Measurements from ENCODE around the gene TAPBPL.
A peak's percentile ranks its signal among the peaks of the same experiment; 100 is the strongest.
"Not testable (repeated sequence)": the region's sequence is repeated elsewhere in the genome, so short reads cannot be mapped to it uniquely, and the experiment has no call there.

TAPBPL gene, protein sequence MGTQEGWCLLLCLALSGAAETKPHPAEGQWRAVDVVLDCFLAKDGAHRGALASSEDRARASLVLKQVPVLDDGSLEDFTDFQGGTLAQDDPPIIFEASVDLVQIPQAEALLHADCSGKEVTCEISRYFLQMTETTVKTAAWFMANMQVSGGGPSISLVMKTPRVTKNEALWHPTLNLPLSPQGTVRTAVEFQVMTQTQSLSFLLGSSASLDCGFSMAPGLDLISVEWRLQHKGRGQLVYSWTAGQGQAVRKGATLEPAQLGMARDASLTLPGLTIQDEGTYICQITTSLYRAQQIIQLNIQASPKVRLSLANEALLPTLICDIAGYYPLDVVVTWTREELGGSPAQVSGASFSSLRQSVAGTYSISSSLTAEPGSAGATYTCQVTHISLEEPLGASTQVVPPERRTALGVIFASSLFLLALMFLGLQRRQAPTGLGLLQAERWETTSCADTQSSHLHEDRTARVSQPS

DNA sequence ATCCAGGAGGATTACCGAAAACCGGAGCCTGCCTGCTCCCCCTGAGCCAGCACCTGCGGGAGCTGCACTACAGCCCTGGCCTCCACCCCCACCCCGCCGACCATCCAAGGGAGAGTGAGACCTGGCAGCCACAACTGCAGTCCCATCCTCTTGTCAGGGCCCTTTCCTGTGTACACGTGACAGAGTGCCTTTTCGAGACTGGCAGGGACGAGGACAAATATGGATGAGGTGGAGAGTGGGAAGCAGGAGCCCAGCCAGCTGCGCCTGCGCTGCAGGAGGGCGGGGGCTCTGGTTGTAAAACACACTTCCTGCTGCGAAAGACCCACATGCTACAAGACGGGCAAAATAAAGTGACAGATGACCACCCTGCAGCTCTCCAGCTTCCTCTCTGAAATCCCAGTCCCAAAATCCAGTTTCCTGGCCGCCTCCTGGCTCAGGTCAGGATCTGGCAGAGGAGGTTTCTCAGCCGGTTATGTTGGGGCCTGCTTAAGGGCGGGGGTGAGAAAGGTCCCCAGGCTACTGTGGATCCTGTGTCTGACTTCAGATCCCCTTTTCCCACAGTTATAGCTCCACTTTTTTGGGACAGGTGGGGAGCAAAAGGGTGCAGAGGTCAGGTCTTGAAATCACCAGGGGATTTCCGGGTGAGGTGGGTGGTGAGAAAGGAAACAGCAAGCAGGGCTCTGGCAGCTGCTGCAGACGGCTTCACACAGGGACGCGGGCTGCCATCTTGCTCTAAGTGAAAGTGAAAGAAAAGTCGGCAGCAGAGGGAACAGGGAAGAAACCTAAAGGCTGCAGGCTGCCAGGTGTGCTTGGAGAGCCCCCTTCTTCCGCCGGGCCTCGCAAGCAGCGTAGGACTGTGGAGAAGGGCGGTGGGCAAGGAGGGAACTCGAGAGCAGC is at the start of gene TAPBPL:
TSS of gene TAPBPL (plus strand) at position 695 of the 897 bp plus-strand sequence. CDS start 207 bp downstream, outside the sequence.
- peak; percentile 57 to 69 for DNase-seq (ENCODE audit: low read depth in 2 of 2)

DNA sequence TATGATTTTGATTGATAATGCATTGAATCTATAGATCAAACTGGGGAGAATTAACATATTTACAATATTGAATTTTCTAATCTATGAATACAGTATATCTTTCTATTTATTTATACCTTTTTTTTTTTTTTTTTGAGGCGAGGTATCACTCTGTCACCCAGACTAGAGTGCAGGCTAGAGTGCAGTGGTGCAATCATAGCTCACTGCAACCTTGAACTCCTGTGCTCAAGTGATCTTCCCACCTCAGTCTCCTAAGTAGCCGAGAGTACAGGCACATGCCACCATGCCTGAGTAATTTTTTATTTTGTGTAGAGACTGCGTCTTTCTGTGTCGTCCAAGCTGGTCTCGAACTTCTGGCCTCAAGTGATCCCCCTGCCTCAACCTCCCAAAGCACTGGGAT is 47.5 kb upstream of the TAPBPL start:
- DNase-seq (ENCODE audit: low read depth in 2 of 2) = no peak

DNA sequence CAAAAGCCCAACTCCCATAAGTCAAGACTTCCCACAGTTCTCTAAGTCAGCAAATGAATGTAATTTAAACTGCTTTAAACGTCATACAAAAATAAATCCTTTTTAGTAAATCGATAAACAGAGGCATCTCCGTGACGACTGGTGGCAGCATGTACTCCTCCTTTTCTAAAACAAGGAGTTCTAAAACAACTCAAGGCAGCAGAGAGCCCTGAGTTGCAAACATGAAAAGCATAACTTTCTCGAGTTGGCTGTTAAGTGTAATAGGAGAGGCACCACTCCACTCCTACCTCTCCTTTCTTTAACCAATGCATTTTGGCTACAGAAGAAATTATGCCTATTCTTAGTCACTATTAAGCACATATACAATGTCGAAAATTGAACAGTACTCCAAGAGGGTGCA is 45.9 kb upstream of the TAPBPL start:
- DNase-seq (ENCODE audit: low read depth in 2 of 2) = no peak

DNA sequence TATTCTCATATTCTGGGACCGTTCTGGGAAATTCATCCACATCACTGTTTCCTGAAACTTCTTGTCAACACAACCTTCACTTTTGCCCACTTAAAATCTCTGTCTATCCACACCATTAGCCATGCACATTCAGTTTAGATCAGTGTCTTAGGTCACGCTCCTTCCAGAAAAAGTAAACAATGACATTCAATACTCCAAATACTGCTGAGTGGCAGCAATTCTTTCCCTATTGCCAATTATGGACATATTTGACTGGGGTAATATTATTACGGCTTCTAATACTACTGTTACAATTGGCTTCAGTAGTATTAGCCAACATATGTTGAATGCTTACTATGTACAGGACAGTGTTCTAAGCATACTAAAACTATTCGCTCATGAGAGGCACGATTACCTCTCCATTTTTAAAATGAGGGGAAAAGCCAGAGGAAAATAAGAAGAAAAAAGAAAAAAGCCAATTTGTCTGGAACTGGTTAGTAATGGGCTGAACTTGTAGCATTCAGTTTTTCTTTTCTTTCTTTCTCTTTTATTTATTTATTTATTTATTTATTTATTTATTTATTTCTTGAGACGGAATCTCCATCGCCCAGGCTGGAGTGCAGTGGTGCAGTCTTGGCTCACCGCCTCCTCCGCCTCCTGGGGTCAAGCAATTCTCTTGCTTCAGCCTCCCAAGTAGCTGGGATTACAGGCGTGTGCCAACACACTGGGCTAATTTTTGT is 44.4 kb upstream of the TAPBPL start:
- DNase-seq (ENCODE audit: low read depth in 2 of 2) = no peak

DNA sequence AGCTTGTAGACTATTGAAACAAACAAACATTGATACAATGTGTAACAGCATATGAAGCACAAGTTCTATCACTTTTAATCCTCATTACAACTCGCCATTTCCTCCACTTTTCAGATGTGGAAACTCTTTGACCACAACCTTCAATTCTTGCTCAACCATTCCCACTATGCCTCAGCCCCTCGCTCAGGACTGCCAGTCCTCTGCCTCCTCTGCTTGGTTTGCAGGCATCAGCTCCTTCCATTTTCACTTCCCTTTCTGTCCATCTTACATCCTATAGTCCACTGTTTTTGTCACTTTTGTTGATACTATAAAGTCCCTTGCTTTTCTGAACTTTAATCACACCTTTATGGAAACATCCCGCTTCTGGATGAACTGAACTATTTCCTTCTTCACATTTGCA is 35.2 kb upstream of the TAPBPL start:
- DNase-seq (ENCODE audit: low read depth in 2 of 2) = no peak

DNA sequence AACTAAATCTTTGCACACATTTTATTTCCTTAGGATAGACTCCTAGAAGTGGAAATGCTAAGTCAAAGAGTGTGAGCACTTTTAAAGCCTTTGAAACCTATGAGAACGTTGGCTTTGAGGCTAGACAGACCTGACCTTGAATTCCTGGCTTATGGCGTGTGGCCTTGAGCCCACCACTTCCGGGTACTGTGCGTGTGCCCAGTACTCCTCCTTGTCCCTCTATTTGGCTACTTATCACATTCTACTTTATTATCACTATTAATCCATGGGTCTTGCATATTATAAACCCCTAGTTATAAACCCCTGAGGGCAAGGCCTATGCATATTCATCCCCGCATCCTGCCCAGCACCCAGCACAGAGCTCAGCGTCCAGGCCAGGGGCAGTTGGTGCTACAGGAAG is 33.0 kb upstream of the TAPBPL start:
- DNase-seq (ENCODE audit: low read depth in 2 of 2) = no peak

DNA sequence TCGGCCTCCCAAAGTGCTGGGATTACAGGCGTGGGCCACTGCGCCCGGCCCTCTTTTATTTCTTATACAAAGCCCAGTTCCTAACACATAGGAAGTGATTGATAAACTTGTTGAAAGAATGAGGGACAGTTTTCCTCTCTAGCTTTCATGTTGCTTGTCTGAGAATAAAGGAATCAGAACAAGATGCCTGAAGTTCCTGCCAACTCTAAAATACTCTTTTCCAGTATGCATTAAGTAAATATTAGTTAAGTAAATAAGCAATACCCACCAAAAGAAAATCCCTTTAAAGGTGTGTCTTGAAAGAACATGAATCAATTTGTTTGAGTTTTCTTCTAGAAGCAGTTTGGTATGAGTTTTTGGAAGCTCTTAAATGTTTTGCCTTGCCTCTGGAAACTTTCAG is 31.5 kb upstream of the TAPBPL start:
- no peak for DNase-seq (ENCODE audit: low read depth in 2 of 2)

DNA sequence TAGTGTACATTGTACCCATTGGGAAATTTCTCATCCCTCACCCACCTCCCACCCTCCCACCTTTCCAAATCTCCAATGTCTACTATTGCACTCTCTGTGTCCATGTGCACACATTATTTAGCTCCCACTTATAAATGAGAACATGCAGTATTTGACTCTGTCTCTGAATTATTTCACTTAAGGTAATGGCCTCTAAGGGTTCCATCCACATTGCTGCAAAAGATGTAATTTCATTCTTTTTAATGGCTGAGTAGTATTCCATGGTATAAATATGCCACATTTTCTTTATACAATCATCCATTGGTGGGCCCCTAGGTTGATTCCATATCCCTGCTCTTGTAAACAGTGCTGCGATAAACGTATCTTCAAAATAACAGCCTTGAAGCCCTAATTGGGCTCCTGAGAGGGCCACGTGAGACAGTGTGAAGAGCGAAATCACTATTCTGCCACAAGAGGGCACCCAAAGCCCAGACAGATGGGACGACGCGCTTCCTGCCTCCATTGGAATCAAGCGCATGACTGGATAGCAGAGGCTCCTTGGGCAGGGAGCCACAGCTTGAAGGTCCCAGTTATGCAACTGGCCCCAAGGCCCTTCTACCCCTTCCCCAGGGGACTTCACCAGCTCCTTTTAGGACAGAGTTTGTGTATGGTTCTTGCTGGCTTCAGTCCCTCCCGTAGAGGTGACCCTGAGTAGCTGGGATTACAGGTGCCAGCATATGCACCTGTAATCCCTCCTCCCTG is 28.4 kb upstream of the TAPBPL start:
- DNase-seq (ENCODE audit: low read depth in 2 of 2) = peak; percentile 46 to 54

DNA sequence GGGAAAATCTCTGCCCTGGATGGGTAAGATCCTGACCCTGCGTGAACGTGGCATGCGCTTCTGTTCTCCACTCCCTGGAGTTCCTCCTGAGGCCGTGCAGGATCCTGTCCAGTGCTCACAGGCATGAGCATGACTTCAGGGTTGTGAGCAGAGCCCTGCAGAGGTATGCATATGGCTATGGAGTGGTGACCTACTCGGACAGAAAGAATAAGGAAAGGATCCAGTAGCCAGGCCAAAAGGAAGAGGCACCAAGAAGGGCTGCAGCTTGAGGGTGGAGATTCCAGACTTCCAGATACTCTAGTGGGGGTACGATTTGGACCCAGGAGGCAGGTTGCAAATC is 27.9 kb upstream of the TAPBPL start:
- DNase-seq (ENCODE audit: low read depth in 2 of 2) = no peak

DNA sequence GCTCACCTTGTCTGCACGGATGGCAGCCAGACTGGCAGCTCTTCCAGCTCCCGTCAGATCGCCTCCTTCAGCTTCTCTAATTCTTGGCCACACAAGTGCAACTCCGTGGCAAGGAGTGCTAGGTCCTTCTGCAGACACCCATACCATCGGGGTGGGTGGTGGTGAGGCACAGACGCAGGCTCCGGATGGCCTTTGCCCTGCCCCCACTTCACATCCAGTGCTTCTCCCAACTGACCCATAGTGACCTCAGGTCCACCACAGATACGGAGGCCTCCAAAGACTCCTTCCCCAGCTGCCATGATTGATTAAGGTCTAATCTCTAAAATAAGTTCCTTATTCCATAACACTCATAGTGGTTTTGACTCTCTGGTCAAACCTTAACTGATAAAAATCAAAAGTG is 27.0 kb upstream of the TAPBPL start:
- no peak for DNase-seq (ENCODE audit: low read depth in 2 of 2)

DNA sequence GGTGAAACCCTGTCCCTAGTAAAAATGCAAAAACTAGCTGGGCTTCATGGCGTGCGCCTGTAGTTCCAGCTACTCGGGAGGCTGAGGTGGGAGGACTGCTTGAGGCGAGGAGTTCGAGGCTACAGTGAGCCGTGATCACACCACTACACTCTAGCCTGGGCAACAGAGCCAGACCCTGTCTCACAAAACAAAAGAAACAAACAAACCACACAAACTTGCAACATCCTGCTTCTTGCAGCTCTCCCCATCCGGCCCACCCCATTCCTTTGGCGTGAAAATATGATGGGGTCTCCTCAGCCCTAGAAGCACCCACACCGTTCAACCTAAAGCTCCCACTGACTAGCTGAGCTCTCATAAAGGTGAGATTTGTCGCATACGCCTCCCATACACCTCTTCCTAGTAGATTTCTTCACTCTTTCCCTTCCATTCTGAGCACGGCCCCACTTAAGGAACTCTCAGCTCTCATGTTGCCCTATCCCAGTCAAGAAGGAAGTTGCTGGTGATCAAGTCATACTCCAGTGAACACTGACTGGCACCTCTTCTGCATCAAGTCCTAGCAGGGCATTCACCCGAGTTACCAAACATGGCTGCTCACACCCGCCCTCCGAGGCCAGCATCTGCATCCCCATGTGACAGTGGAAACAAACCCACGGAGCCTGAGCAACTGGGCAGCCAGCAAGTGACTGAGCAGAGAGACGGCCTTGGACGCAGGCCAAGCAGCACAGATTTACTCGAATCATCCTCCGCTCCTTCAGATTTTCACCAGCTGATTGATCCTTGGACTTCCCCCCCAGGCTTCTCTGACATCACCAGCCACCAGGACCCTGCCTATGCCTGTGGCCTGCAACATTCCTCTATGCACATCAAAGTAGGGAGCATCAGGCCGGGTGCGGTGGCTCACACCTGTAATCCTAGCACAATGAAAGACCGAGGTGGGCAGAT is 26.0 kb upstream of the TAPBPL start:
- no peak for DNase-seq (ENCODE audit: low read depth in 2 of 2)

DNA sequence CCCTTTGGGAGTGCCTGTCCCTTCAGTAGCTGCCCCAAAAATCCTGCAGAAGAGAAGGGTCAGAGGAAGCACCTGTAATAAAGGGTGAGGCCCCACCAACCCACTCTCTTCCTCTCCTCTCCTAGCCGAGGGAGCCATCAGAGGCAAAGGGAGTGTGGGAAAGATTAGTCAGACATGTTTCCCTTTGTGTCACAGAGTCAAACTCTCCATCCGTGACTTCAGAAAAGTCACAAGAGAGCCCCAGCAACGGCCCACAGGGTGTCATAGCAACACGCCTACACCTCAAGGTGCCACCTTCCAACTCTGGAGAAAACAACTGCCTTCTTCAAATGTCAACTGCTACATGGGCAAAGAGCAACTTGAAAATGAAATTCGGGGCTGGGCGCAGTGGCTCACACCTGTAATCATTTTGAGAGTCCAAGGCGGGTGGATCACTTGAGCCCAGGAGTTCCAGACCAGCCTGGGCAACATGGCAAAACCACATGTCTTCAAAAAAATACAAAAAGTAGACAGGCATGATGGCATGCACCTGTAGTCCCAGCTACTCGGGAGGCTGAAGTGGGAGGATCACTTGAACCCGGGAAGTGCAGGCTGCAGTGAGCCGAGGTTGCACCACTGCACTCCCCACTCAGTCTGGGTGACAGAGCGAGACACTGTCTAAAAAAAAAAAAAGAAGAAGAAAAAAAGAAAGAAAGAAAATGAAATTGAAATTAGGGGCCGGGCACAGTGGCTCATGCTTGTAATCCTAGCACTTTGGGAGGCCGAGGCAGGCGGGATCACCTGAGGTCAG is 24.8 kb upstream of the TAPBPL start:
- peak; percentile 79 to 92 for DNase-seq (ENCODE audit: low read depth in 2 of 2)

DNA sequence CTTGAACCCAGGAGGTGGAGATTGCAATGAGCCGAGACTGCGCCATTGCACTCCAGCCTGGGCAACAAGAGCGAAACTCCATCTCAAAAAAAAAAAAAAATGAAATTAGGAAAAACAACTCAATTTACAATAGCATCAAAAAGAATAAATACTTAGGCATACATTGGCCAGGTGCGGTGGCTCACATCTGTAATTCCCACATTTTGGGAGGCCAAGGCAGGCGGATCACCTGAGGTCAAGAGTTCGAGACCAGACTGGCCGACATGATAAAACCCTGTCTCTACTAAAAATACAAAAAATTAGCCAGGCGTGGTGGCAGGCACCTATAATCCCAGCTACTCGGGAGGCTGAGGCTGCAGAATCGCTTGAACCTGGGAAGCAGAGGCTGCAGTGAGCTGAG is 24.0 kb upstream of the TAPBPL start:
- not testable (repeated sequence) for DNase-seq (ENCODE audit: low read depth in 2 of 2)

DNA sequence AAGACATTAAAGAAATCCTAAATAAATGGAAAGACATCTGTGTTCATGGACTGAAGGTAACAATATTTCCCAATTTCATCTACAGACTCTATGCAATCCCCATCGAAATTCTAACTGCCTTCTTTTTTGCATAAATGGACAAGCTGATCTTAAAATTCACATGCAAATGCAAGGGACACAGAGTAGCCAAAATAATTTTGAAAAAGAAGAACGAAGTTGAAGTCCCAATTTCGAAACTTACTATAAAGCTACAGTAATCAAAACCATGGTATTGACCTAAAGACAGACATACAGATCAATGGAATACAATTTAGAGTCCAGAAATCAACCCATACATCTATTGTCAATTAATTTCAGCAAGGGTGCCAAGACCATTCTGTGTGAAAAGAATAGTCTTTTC is 23.5 kb upstream of the TAPBPL start:
- DNase-seq (ENCODE audit: low read depth in 2 of 2) = no peak

DNA sequence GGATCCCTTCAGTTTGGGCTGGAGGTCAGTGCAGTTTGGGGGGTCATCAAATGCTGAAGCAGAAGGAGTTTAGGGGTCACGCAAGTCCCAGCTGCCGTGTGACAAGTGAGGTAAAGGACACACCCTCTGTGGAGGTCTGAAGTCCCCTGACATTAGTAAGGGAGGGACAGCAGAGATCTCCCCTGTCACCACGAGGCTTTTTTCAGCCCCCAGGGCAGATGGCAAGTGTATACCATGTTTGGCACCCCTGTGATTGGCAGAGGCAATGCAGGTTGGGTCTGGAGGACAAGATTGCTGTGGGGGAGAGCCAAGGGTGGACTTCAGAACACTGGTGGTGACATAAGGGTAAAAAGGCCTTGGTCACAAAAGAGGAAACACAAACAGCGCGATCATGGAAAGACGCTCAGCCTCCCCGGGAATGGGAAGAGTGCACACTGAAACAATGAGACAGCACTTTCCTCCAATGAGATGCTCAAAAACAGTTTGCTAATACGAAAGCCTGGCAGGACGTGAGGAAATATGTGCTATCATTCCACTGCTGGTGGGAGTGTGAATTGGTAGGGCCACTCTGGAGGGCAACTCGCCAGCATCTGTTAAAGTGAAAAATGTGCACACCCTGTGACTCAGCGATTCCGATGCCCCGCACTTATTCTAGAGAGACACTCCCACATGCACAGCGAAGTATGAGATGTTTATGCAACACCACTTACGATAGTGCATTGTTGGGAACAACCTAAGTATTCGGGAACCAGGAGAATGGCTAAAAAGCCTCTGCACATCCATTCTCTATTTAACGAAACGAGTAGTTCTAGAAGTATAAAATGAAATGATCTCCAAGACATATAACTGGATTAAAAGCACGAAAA is 21.5 kb upstream of the TAPBPL start:
- DNase-seq (ENCODE audit: low read depth in 2 of 2) = peak in 1 of 2 donors; percentile 55

DNA sequence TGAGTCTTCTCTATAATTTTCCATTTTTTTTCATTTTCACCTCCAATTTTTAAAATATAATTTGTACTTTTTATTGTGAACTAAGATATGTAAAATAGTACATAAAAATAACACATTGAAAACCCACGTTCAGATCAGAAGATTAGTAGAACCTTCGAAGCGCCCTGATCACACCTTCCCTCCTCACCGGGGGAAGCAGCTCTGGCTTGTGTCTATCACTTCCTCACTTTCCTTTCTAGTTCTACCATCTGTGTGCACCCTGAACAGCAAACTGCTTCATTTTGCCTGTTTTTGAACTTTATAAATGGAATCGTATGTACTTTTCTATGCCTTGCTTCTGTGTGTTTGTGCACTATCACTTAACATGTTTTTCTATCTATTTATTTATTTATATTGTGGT is 18.9 kb upstream of the TAPBPL start:
- no peak for DNase-seq (ENCODE audit: low read depth in 2 of 2)

DNA sequence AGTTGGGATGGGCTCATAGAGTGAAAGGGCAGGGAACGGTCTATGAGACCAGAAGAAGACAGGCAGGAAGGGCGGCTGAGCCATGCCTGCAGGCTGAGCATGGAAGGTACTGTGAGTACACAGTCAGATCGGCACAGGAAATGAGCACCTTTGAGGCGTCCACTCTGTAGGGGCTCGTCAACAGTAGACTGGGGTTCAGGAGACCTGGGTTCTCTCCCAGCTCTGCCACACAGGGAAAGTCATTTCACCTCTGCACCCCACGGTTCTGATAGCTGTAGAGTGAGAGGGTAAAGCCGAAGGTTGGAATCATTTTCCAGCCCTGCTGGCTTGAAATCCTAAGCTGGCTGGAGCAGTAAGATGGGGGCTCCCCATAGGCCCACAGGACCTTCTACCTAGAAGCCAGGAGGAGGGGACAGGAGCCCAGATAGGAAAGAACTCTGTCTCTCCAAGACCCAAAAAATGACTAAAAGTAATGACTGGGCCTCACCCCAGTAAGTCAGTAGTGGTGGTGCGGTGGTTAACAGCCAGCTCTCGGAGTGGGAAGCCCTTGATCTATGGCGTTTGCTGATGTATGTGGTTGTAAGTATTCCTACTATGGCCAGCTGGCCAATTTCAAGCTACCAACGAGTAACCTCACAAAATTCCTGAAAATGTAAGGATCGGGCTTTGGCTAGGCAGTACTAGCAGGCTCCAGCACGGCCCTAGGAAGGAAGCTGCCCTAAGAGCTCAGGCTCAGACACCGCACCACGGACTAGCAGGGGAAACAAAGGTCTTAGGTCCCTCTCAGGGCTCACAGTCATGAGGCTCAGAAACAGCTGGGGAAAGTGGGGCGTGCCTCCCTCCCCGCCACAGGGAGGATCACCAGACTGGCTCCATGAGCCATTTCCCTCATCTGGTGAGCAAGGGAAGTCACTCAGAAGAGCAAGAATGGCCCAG is 17.4 kb upstream of the TAPBPL start:
- no peak for DNase-seq (ENCODE audit: low read depth in 2 of 2)
